OCI-M2 (cell line): ENCODE data around the gene NAA20.

Experiments used
- DNase-seq: peaks from one replicate; lab custom pipeline; 2025; ENCODE audit not compliant: unreplicated experiment; lab: John Stamatoyannopoulos, UW

The NAA20 gene

GRCh38 chr20:20017001-20017843, at the start of gene NAA20:
TSS of gene NAA20 (plus strand) at chr20:20017362. CDS start at chr20:20017397, 35 bp downstream.
- peak; percentile 28 for DNase-seq

- DNase-seq: no peak
Observed at GRCh38 chr20:19967445-19967844, 49.7 kb upstream of the NAA20 start.

- DNase-seq: no peak
Observed at GRCh38 chr20:19968028-19968427, 49.1 kb upstream of the NAA20 start.

GRCh38 chr20:19968466-19969073, 48.6 kb upstream of the NAA20 start:
- DNase-seq: no peak

GRCh38 chr20:19969106-19969505, 48.1 kb upstream of the NAA20 start:
- no peak for DNase-seq

- no peak for DNase-seq
Observed at GRCh38 chr20:19969507-19970255, 47.5 kb upstream of the NAA20 start.

GRCh38 chr20:19970256-19970765, 46.9 kb upstream of the NAA20 start:
- DNase-seq: no peak

- no peak for DNase-seq
Observed at GRCh38 chr20:19971116-19971515, 46.0 kb upstream of the NAA20 start.

- no peak for DNase-seq
Observed at GRCh38 chr20:19973961-19974629, 43.1 kb upstream of the NAA20 start.

GRCh38 chr20:19974630-19975435, 42.3 kb upstream of the NAA20 start:
- no peak for DNase-seq

GRCh38 chr20:19975436-19975799, 41.7 kb upstream of the NAA20 start:
- no peak for DNase-seq

- no peak for DNase-seq
Observed at GRCh38 chr20:19975901-19976300, 41.3 kb upstream of the NAA20 start.

- DNase-seq: no peak
Observed at GRCh38 chr20:19976595-19977372, 40.4 kb upstream of the NAA20 start.

GRCh38 chr20:19977373-19977770, 39.8 kb upstream of the NAA20 start:
- no peak for DNase-seq

GRCh38 chr20:19978511-19979210, 38.5 kb upstream of the NAA20 start:
- no peak for DNase-seq

- DNase-seq: no peak
Observed at GRCh38 chr20:19981031-19981451, 36.1 kb upstream of the NAA20 start.

GRCh38 chr20:19986419-19986818, 30.7 kb upstream of the NAA20 start:
- DNase-seq: no peak

- DNase-seq: no peak
Observed at GRCh38 chr20:19987046-19987445, 30.1 kb upstream of the NAA20 start.

GRCh38 chr20:19990850-19991249, 26.3 kb upstream of the NAA20 start:
- DNase-seq: no peak
